HepG2 (cell line): ENCODE results near the gene CHAF1A. TPM values are rescaled to one million over a fixed set of nuclear protein-coding genes. Genes with fewer than 3 reads are reported as not detected.

Experiments
- CAMTA2 ChIP-seq: sonication (generic); formaldehyde crosslinking; IDR thresholded peaks from 2 replicates; pipeline ENCODE4 v1.4.0; 2020; ENCODE audit warnings: mild to moderate bottlenecking, missing genetic modification reagents, borderline replicate concordance
- ETV6 ChIP-seq: sonication (generic); formaldehyde crosslinking; conservative IDR thresholded peaks from 2 replicates; pipeline ENCODE4 v1.4.0; 2020; ENCODE audit warnings: missing genetic modification reagents
- PCBP1 ChIP-seq: fragments of 200-400 bp; formaldehyde crosslinking; IDR thresholded peaks from 2 replicates; pipeline ENCODE4 v1.6.1; 2017; ENCODE audit warnings: mild to moderate bottlenecking, low read depth, low read length, borderline replicate concordance
- POLR2A ChIP-seq, 2 experiments: IDR thresholded peaks; 2 replicates each; pipeline ENCODE4 v1.6.1; 2011; ENCODE audit warnings: low read depth in 2 of 2, low read length in 2 of 2, mild to moderate bottlenecking in 1 of 2, moderate library complexity in 1 of 2; ENCODE audit not compliant: insufficient read depth in 1 of 2
- PRPF4 ChIP-seq: fragments of 200-400 bp; formaldehyde crosslinking; IDR thresholded peaks from 2 replicates; pipeline ENCODE4 v1.6.1; 2016; ENCODE audit warnings: low read length, low read depth; ENCODE audit not compliant: poor library complexity, severe bottlenecking
- RAD51 ChIP-seq: fragments of 450-650 bp; IDR thresholded peaks from 2 replicates; pipeline ENCODE4 v1.6.1; 2016; ENCODE audit warnings: borderline replicate concordance
- RFX5 ChIP-seq: IDR thresholded peaks from 2 replicates; pipeline ENCODE4 v1.6.1; 2011; ENCODE audit warnings: low read depth, low read length, improper control_type of control experiment
- SAP130 ChIP-seq: IDR thresholded peaks from 2 replicates; pipeline ENCODE4 v1.6.1; 2016; ENCODE audit warnings: low read depth
- ZFX ChIP-seq: sonication (generic); formaldehyde crosslinking; IDR thresholded peaks from 2 replicates; pipeline ENCODE4 v1.4.0; 2020; ENCODE audit warnings: mild to moderate bottlenecking, low read depth, missing genetic modification reagents, moderate library complexity
- ZMAT3 ChIP-seq: sonication (generic); formaldehyde crosslinking; conservative IDR thresholded peaks from 2 replicates; pipeline ENCODE4 v1.7.0; 2021; ENCODE audit warnings: missing genetic modification reagents
- ZMYM3 ChIP-seq: sonication (generic); formaldehyde crosslinking; IDR thresholded peaks from 2 replicates; pipeline ENCODE4 v1.5.1; 2020; ENCODE audit warnings: mild to moderate bottlenecking, missing genetic modification reagents
- ZNF180 ChIP-seq: sonication (generic); formaldehyde crosslinking; IDR thresholded peaks from 2 replicates; pipeline ENCODE4 v1.4.0; 2020; ENCODE audit warnings: low read depth, missing genetic modification reagents, borderline replicate concordance
- ZNF232 ChIP-seq: sonication (generic); formaldehyde crosslinking; IDR thresholded peaks from 2 replicates; pipeline ENCODE4 v1.4.0; 2020; ENCODE audit warnings: missing genetic modification reagents, borderline replicate concordance
- ZNF30 ChIP-seq: sonication (generic); formaldehyde crosslinking; IDR thresholded peaks from 2 replicates; pipeline ENCODE4 v1.5.0; 2020; ENCODE audit warnings: mild to moderate bottlenecking, missing genetic modification reagents
- ZNF567 ChIP-seq: sonication (generic); formaldehyde crosslinking; IDR thresholded peaks from 2 replicates; pipeline ENCODE4 v1.8.1; 2023; ENCODE audit warnings: mild to moderate bottlenecking, missing genetic modification reagents, borderline replicate concordance
- ZNF773 ChIP-seq: sonication (generic); formaldehyde crosslinking; IDR thresholded peaks from 2 replicates; pipeline ENCODE4 v1.4.0; 2020; ENCODE audit warnings: missing genetic modification reagents, borderline replicate concordance
- ZNF839 ChIP-seq: sonication (generic); formaldehyde crosslinking; IDR thresholded peaks from 2 replicates; pipeline ENCODE4 v1.4.0; 2020; ENCODE audit warnings: missing genetic modification reagents, mild to moderate bottlenecking, borderline replicate concordance
- polyA plus RNA-seq, 8 experiments: library from polyadenylated mRNA; depleted of rRNA in 3 of 8; stranded (reverse) in 7 of 8; unstranded in 1 of 8; fragments of >200 nt; fragmentation: Illumina TruSeq in 4 of 8; extraction: Trizol in 4 of 8; gene quantifications; 2 replicates each; pipeline versions ENCODE4 v1.2.1 to v1.2.3, GENCODE V29; 2011 to 2016; ENCODE audit warnings: low read depth in 4 of 8, missing spikeins in 1 of 8, mixed read lengths in 1 of 8; ENCODE audit not compliant: insufficient read depth in 1 of 8
- total RNA-seq, 5 experiments: library from RNA; depleted of rRNA; stranded (reverse); fragments of >200 nt; fragmentation: Illumina TruSeq; extraction: Trizol; gene quantifications; 2 replicates each; pipeline ENCODE4 v1.2.3, GENCODE V29; 2016; ENCODE audit warnings: low read depth in 1 of 5
- TF ChIP-seq, protein P1 (sequence below): sonication (generic); formaldehyde crosslinking; IDR thresholded peaks from 2 replicates; pipeline ENCODE4 v1.5.0; 2020; ENCODE audit warnings: mild to moderate bottlenecking, missing genetic modification reagents, borderline replicate concordance
- TF ChIP-seq, protein P2 (sequence below), 2 experiments: sonication (generic) in 1 of 2; formaldehyde crosslinking in 1 of 2; IDR thresholded peaks; 2 replicates each; pipeline versions ENCODE4 v1.6.1 to v1.9.0; 2014 to 2022; ENCODE audit warnings: antibody characterized with exemption in 1 of 2, borderline replicate concordance in 1 of 2, inconsistent platforms in 1 of 2, low read depth in 1 of 2, missing genetic modification reagents in 1 of 2
- TF ChIP-seq, protein P3 (sequence below): sonication (generic); formaldehyde crosslinking; IDR thresholded peaks from 2 replicates; pipeline ENCODE4 v1.5.0; 2020; ENCODE audit warnings: missing genetic modification reagents

The CHAF1A gene
- total and polyA plus RNA-seq, 2 of the 13 experiments (the other 11 are each of a cell fraction or from before 2014, with no cell fraction given), result 11.0 to 34.8 TPM

DNA sequence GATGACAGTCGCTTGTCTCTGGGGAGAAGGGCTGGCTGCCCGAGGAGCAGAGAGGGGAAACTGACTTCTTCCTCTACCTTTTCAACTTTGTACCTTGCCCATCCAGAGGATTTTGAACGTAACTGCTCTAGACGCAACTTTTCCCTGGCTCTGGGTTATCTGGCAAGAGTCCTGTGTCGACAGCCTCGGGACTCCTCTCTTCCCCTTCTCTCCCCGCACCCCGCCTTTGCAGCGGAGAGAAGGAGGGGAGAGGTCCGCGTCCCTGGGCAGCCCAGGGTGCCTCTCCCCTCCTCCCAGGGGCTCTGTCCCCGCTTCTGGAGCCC, 2.7 kb upstream of the CHAF1A start (continued):
- TF ChIP-seq, protein P1, sequence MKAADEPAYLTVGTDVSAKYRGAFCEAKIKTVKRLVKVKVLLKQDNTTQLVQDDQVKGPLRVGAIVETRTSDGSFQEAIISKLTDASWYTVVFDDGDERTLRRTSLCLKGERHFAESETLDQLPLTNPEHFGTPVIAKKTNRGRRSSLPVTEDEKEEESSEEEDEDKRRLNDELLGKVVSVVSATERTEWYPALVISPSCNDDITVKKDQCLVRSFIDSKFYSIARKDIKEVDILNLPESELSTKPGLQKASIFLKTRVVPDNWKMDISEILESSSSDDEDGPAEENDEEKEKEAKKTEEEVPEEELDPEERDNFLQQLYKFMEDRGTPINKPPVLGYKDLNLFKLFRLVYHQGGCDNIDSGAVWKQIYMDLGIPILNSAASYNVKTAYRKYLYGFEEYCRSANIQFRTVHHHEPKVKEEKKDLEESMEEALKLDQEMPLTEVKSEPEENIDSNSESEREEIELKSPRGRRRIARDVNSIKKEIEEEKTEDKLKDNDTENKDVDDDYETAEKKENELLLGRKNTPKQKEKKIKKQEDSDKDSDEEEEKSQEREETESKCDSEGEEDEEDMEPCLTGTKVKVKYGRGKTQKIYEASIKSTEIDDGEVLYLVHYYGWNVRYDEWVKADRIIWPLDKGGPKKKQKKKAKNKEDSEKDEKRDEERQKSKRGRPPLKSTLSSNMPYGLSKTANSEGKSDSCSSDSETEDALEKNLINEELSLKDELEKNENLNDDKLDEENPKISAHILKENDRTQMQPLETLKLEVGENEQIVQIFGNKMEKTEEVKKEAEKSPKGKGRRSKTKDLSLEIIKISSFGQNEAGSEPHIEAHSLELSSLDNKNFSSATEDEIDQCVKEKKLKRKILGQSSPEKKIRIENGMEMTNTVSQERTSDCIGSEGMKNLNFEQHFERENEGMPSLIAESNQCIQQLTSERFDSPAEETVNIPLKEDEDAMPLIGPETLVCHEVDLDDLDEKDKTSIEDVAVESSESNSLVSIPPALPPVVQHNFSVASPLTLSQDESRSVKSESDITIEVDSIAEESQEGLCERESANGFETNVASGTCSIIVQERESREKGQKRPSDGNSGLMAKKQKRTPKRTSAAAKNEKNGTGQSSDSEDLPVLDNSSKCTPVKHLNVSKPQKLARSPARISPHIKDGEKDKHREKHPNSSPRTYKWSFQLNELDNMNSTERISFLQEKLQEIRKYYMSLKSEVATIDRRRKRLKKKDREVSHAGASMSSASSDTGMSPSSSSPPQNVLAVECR (CRISPR knock-in tag), result 0 out of 2 replicates have a peak, but pooled peaks have one; percentile 12
- TF ChIP-seq ZNF232 (CRISPR knock-in tag) (0 out of 2 replicates have a peak, but pooled peaks have one; percentile 24), ZNF180 (no peak), ZFX (peak; percentile 6; the same call in 1 of the 2 replicates), PCBP1 (no peak), ETV6 (CRISPR knock-in tag) (no peak), SAP130 (CRISPR knock-in tag) (no peak; the same call in 1 of the 2 replicates), ZNF839 (CRISPR knock-in tag) (no peak), ZNF30 (no peak), ZMYM3 (CRISPR knock-in tag) (no peak), ZMAT3 (CRISPR knock-in tag) (no peak), POLR2A (IDR thresholded peaks at IDR 0.05; ENCODE audit: insufficient read depth in 1 of 2, low read depth in 2 of 2, low read length in 2 of 2) (peak in 1 of 2 experiments; percentile 29; a peak in 1 of 4 replicates), RFX5 (no peak), ZNF773 (no peak), PRPF4 (no peak), ZNF567 (CRISPR knock-in tag) (no peak), CAMTA2 (0 out of 2 replicates have a peak, but pooled peaks have one; percentile 45), RAD51 (no peak)
- TF ChIP-seq, protein P2, sequence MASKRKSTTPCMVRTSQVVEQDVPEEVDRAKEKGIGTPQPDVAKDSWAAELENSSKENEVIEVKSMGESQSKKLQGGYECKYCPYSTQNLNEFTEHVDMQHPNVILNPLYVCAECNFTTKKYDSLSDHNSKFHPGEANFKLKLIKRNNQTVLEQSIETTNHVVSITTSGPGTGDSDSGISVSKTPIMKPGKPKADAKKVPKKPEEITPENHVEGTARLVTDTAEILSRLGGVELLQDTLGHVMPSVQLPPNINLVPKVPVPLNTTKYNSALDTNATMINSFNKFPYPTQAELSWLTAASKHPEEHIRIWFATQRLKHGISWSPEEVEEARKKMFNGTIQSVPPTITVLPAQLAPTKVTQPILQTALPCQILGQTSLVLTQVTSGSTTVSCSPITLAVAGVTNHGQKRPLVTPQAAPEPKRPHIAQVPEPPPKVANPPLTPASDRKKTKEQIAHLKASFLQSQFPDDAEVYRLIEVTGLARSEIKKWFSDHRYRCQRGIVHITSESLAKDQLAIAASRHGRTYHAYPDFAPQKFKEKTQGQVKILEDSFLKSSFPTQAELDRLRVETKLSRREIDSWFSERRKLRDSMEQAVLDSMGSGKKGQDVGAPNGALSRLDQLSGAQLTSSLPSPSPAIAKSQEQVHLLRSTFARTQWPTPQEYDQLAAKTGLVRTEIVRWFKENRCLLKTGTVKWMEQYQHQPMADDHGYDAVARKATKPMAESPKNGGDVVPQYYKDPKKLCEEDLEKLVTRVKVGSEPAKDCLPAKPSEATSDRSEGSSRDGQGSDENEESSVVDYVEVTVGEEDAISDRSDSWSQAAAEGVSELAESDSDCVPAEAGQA (IDR thresholded peaks at IDR 0.05; ENCODE audit: low read depth), result no peak
- TF ChIP-seq, protein P2 (CRISPR knock-in tag; IDR thresholded peaks at IDR 0.05; ENCODE audit: borderline replicate concordance), result no peak
- TF ChIP-seq, protein P3, sequence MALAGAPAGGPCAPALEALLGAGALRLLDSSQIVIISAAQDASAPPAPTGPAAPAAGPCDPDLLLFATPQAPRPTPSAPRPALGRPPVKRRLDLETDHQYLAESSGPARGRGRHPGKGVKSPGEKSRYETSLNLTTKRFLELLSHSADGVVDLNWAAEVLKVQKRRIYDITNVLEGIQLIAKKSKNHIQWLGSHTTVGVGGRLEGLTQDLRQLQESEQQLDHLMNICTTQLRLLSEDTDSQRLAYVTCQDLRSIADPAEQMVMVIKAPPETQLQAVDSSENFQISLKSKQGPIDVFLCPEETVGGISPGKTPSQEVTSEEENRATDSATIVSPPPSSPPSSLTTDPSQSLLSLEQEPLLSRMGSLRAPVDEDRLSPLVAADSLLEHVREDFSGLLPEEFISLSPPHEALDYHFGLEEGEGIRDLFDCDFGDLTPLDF (CRISPR knock-in tag), result no peak
